Tracheal epithelial cell (primary cell): ENCODE measurements around the gene F2. TPM values are rescaled to one million over a fixed set of nuclear protein-coding genes. Genes with fewer than 3 reads are reported as not detected.

Source experiments
- total RNA-seq: library from RNA; depleted of rRNA; stranded (reverse); fragments of >200 nt; gene quantifications from 2 replicates; pipeline ENCODE4 v1.2.1, GENCODE V29; 2014

The F2 gene
- under 0.01 TPM in 1 of 2 replicates, not detected in the other for total RNA-seq

GRCh38 chr11:46719048-46719542, at the start of gene F2:
Gene F2 (plus strand): TSS chr11:46719213. CDS start chr11:46719236, 23 bp downstream.

GRCh38 chr11:46700241-46701077, 18.6 kb upstream of the F2 start, which contains the start of the genes ARHGAP1 and ZNF408:
Gene ARHGAP1 (minus strand): TSS chr11:46700619. CDS start chr11:46696107, 4,512 bp downstream.
Gene ZNF408 (plus strand): TSS chr11:46701031. CDS start chr11:46701048, 17 bp downstream.

Other genes starting within 250 kb of the F2 start
- 15.3 and 27.7 TPM in 2 replicates for gene AMBRA1, start 125.2 kb upstream of the F2 start, total RNA-seq
- 3.9 and 5.1 TPM in 2 replicates for gene HARBI1, start 102.0 kb upstream of the F2 start, total RNA-seq
- 27.5 and 43.1 TPM in 2 replicates for gene ATG13, start 101.7 kb upstream of the F2 start, total RNA-seq
- 17.9 and 28.7 TPM in 2 replicates for gene ARHGAP1, start 18.6 kb upstream of the F2 start, total RNA-seq
- 4.9 and 9.4 TPM in 2 replicates for gene ZNF408, start 18.2 kb upstream of the F2 start, total RNA-seq
- gene CKAP5, start 127.1 kb downstream of the F2 start, total RNA-seq = 49.7 and 62.4 TPM in 2 replicates
- gene LRP4, start 199.3 kb downstream of the F2 start, total RNA-seq = 8.3 and 8.4 TPM in 2 replicates
- gene CSTPP1, start 217.5 kb downstream of the F2 start, total RNA-seq = 7.0 and 11.1 TPM in 2 replicates